GM12872 (cell line): ENCODE results near the gene CHD5.

Experiments
- CTCF ChIP-seq: IDR thresholded peaks from 3 replicates; pipeline ENCODE4 v1.5.1; 2011; ENCODE audit warnings: low read depth, mild to moderate bottlenecking, low read length, moderate library complexity; ENCODE audit not compliant: insufficient read depth

CHD5 gene

GRCh38 chr1:6140413-6140812 lies 39.7 kb downstream of the CHD5 start:
- no peak for TF ChIP-seq CTCF

GRCh38 chr1:6137758-6138157 lies 42.4 kb downstream of the CHD5 start:
- no peak for TF ChIP-seq CTCF

GRCh38 chr1:6136516-6137220 lies 43.5 kb downstream of the CHD5 start:
- TF ChIP-seq CTCF, result no peak

- TF ChIP-seq CTCF, result no peak
These were observed 45.2 kb downstream of the CHD5 start for GRCh38 chr1:6134741-6135510.

GRCh38 chr1:6134206-6134605 lies 45.9 kb downstream of the CHD5 start:
- TF ChIP-seq CTCF, result no peak

- TF ChIP-seq CTCF, result no peak
These were observed 46.8 kb downstream of the CHD5 start for GRCh38 chr1:6133146-6133895.

- TF ChIP-seq CTCF, result no peak
These were observed 48.6 kb downstream of the CHD5 start for GRCh38 chr1:6131561-6131960.
